Coronary artery (tissue), 2 donors: ENCODE results near the gene SMARCA4.
"Not testable (repeated sequence)": the region's sequence is repeated elsewhere in the genome, so short reads cannot be mapped to it uniquely, and the experiment has no call there.

Experiments
- DNase-seq: peaks from one replicate; pipeline ENCODE4 v3.0.0-alpha.2; 2017; ENCODE audit warnings: low spot score
- H3K27ac ChIP-seq, 2 donors: fragments of 200-600 bp; sonication (generic); one replicate each; pipeline ENCODE4 v1.5.1; 2016 to 2019
- H3K4me3 ChIP-seq: fragments of 200-600 bp; sonication (generic); 2 replicates; pipeline ENCODE4 v1.5.1; 2016; ENCODE audit warnings: mild to moderate bottlenecking, moderate library complexity
- CTCF ChIP-seq: fragments of 200-600 bp; sonication (generic); IDR thresholded peaks from one replicate; pipeline ENCODE4 v1.5.1; 2019; ENCODE audit warnings: antibody characterized with exemption

Gene SMARCA4

GRCh38 chr19:10988921-10989320 lies 28.1 kb downstream of the SMARCA4 start:
- no peak for DNase-seq

GRCh38 chr19:10991076-10991475 lies 30.2 kb downstream of the SMARCA4 start:
- no peak for TF ChIP-seq CTCF
- DNase-seq, result no peak
- Histone ChIP-seq H3K27ac (no peak overlapping the region), H3K4me3 (no peak overlapping the region)

More at GRCh38 chr19:10988921-10989320, 28.1 kb downstream of the SMARCA4 start:
- no peak for TF ChIP-seq CTCF
- no peak overlapping the region for H3K4me3 ChIP-seq
- H3K27ac ChIP-seq, result no peak overlapping the region

GRCh38 chr19:10991521-10992081 lies 30.8 kb downstream of the SMARCA4 start:
- DNase-seq, result no peak
- H3K27ac ChIP-seq, result no peak overlapping the region
- no peak overlapping the region for H3K4me3 ChIP-seq
- no peak for TF ChIP-seq CTCF

GRCh38 chr19:10992174-10992573 lies 31.3 kb downstream of the SMARCA4 start:
- DNase-seq, H3K4me3 ChIP-seq, H3K27ac ChIP-seq: not testable (repeated sequence)

DNA sequence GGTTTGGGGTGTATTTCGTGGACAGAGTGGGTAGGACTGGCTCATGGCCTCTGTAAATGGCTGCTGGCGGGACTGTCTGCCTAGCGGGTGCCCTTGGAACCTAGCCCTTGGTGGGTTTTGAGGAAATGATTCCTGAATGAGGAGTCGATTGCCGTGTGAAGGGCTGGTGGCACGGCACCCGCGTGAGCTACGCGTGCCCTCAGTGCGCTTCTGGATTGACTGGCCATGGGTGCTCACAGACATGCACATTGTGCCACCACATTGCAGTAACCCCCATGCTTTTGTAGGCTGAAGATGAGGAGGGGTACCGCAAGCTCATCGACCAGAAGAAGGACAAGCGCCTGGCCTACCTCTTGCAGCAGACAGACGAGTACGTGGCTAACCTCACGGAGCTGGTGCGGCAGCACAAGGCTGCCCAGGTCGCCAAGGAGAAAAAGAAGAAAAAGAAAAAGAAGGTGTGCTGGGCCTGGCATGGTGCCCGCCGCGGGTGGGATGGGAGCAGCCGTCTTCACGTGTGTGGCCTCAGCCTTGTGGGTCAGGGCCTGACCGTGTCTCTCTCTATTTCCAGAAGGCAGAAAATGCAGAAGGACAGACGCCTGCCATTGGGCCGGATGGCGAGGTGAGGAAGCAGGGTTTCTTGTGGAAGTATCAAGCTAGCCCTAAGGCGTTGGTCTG lies 35.2 kb downstream of the SMARCA4 start:
- no peak for DNase-seq
- no peak for TF ChIP-seq CTCF
- Histone ChIP-seq H3K4me3 (no peak overlapping the region), H3K27ac (no peak overlapping the region)

DNA sequence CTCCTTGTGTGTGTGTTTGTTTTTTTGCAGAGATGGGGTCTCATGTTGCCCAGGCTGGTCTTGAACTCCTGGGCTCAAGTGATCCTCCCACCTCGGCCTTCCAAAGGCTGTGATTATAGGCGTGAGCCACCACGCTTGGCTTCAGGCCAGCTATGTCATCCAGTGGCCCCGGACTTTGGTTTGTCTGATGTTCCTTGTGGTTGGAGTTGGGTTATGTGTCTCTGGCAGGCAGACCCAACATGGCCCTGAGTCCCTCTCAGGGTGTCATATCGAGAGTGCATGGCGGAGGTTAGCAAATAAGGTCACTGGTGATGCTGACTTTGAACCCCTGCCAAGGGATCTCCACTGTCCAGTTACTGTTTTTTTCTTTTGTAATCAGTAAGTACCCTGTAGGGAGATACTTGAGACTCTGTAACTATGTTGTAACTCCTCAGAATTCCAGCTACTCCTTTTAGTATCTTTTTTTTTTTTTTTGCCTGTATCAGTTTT lies 37.3 kb downstream of the SMARCA4 start:
- TF ChIP-seq CTCF, result no peak
- no peak overlapping the region for H3K4me3 ChIP-seq
- no peak for DNase-seq
- no peak overlapping the region for H3K27ac ChIP-seq

DNA sequence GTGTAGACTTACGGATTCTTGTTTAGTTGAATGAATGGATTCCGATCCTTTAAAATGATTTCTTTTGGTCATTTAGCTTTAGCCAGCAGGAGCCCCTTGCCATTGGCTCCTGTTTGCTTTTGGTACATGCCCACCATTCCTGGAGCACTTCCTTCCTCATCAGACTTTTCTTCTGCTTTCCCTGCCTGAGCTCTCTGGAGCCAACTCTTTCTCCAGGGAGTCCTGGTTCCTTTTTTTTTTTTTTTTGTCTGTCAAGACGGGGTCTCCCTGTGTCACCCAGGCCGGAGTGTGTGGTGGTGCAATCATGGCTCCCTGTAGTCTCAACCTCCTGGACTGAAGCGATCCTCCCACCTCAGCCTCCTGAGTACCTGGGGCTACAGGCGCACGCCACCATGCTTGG lies 37.8 kb downstream of the SMARCA4 start:
- no peak overlapping the region for H3K27ac ChIP-seq

More for the DNA sequence above, 37.8 kb downstream of the SMARCA4 start:
- no peak overlapping the region for H3K4me3 ChIP-seq
- TF ChIP-seq CTCF, result no peak
- DNase-seq, result no peak
